ENCODE results near the gene SCYL1.
A peak's percentile ranks its signal among the peaks of the same experiment; 100 is the strongest.
"Not testable (repeated sequence)": the region's sequence is repeated elsewhere in the genome, so short reads cannot be mapped to it uniquely, and the experiment has no call there.

SCYL1 gene

GRCh38 chr11:65506290-65506771, 18.6 kb upstream of the SCYL1 start:
- DNase-seq: no peak

- DNase-seq: peak; percentile 77 to 84
Measured at GRCh38 chr11:65506772-65507505, 17.9 kb upstream of the SCYL1 start.

GRCh38 chr11:65512311-65512710, 12.6 kb upstream of the SCYL1 start:
- not testable (repeated sequence) for DNase-seq

GRCh38 chr11:65516135-65516968, 8.5 kb upstream of the SCYL1 start:
- DNase-seq: peak in 1 of 2 donors; percentile 33

- not testable (repeated sequence) for DNase-seq
Measured at GRCh38 chr11:65518941-65519549, 5.8 kb upstream of the SCYL1 start.

GRCh38 chr11:65521777-65522521, 2.9 kb upstream of the SCYL1 start:
- peak; percentile 55 to 61 for DNase-seq

- DNase-seq: peak; percentile 40 to 51
Measured at GRCh38 chr11:65522718-65523630, 1.9 kb upstream of the SCYL1 start.

GRCh38 chr11:65523631-65523968, 1.3 kb upstream of the SCYL1 start:
- DNase-seq: not testable (repeated sequence)

- no peak for DNase-seq
Measured at GRCh38 chr11:65524014-65524740, 706 bp upstream of the SCYL1 start.

- no peak for DNase-seq
Measured at GRCh38 chr11:65525546-65526480, 930 bp downstream of the SCYL1 start.

- no peak for DNase-seq
Measured at GRCh38 chr11:65526744-65527143, 1.9 kb downstream of the SCYL1 start.

- no peak for DNase-seq
Measured at GRCh38 chr11:65528819-65529350, 4.0 kb downstream of the SCYL1 start.

- no peak for DNase-seq
Measured at GRCh38 chr11:65529475-65530156, 4.7 kb downstream of the SCYL1 start.

GRCh38 chr11:65530157-65530496, 5.2 kb downstream of the SCYL1 start:
- peak; percentile 34 to 48 for DNase-seq

GRCh38 chr11:65532388-65533064, 7.6 kb downstream of the SCYL1 start:
- no peak for DNase-seq

GRCh38 chr11:65535102-65535501, 10.2 kb downstream of the SCYL1 start:
- DNase-seq: no peak

GRCh38 chr11:65536412-65537295, 11.8 kb downstream of the SCYL1 start:
- DNase-seq: no peak

GRCh38 chr11:65537296-65537597, 12.4 kb downstream of the SCYL1 start:
- no peak for DNase-seq

Measured in CD4-positive, alpha-beta T cell treated with Interleukin-4 for 1 hour (primary cell).